HFFc6 (cell line): ENCODE measurements around the gene KCNIP1. TPM values are rescaled to one million over a fixed set of nuclear protein-coding genes. Genes with fewer than 3 reads are reported as not detected.

ENCODE experiments used
- DNase-seq: peaks from one replicate; pipeline ENCODE4 v3.0.0-alpha.2; 2018
- H3K27ac Mint-ChIP-seq: 2 replicates; pipeline ENCODE4 v1.8.0; 2020; ENCODE audit warnings: mild to moderate bottlenecking, mixed read lengths
- H3K27me3 Mint-ChIP-seq: 2 replicates; pipeline ENCODE4 v1.8.0; 2021; ENCODE audit warnings: mild to moderate bottlenecking, moderate library complexity, mixed read lengths; ENCODE audit not compliant: insufficient read depth
- H3K36me3 Mint-ChIP-seq: 2 replicates; pipeline ENCODE4 v1.8.0; 2021; ENCODE audit warnings: low read depth, mixed read lengths
- H3K4me1 Mint-ChIP-seq: 2 replicates; pipeline ENCODE4 v1.8.0; 2020; ENCODE audit warnings: low read depth, mixed read lengths
- H3K4me3 Mint-ChIP-seq: 2 replicates; pipeline ENCODE4 v1.8.0; 2020; ENCODE audit warnings: mild to moderate bottlenecking, moderate library complexity, mixed read lengths
- H3K9me3 Mint-ChIP-seq: 2 replicates; pipeline ENCODE4 v1.8.0; 2020; ENCODE audit warnings: mild to moderate bottlenecking, mixed read lengths
- total RNA-seq, 6 experiments: library from RNA; stranded (reverse); fragmentation: NEBNext Ultra II Directional; extraction: Animal tissue kit (Norgen Biotek cat#: 25700); gene quantifications; 2 replicates in 1 of 6; 3 replicates in 5 of 6; pipeline ENCODE4 v1.2.3, GENCODE V29; 2021
- TF ChIP-seq, protein P1 (sequence below): fragments of 200-600 bp; sonication (generic); IDR thresholded peaks from 2 replicates; pipeline ENCODE4 v1.5.0; 2021; ENCODE audit warnings: antibody characterized with exemption, mild to moderate bottlenecking

The KCNIP1 gene
- total RNA-seq, 6 experiments from 2014 or later: not detected

- no peak for DNase-seq
- H3K4me3 Mint-ChIP-seq: no peak overlapping the region
- peaks cover 15% of the 10 kb centered on the region for H3K27me3 Mint-ChIP-seq
- H3K9me3 Mint-ChIP-seq: peaks cover 25% of the 10 kb centered on the region
- no peak overlapping the region for H3K27ac Mint-ChIP-seq
- TF ChIP-seq, protein P1, sequence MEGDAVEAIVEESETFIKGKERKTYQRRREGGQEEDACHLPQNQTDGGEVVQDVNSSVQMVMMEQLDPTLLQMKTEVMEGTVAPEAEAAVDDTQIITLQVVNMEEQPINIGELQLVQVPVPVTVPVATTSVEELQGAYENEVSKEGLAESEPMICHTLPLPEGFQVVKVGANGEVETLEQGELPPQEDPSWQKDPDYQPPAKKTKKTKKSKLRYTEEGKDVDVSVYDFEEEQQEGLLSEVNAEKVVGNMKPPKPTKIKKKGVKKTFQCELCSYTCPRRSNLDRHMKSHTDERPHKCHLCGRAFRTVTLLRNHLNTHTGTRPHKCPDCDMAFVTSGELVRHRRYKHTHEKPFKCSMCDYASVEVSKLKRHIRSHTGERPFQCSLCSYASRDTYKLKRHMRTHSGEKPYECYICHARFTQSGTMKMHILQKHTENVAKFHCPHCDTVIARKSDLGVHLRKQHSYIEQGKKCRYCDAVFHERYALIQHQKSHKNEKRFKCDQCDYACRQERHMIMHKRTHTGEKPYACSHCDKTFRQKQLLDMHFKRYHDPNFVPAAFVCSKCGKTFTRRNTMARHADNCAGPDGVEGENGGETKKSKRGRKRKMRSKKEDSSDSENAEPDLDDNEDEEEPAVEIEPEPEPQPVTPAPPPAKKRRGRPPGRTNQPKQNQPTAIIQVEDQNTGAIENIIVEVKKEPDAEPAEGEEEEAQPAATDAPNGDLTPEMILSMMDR: no peak
- no peaks in the 10 kb centered on the region; the same call in 1 of the 2 replicates for H3K36me3 Mint-ChIP-seq
- no peaks in the 10 kb centered on the region for H3K4me1 Mint-ChIP-seq
These were observed 30.2 kb upstream of the KCNIP1 start for GRCh38 chr5:170473642-170474041.

GRCh38 chr5:170474489-170475274 lies 29.1 kb upstream of the KCNIP1 start:
- TF ChIP-seq, protein P1: no peak
- DNase-seq: no peak
- peaks cover 17% of the 10 kb centered on the region for H3K27me3 Mint-ChIP-seq
- H3K27ac Mint-ChIP-seq: no peak overlapping the region
- no peaks in the 10 kb centered on the region for H3K4me1 Mint-ChIP-seq
- no peak overlapping the region for H3K4me3 Mint-ChIP-seq
- peaks cover 20% of the 10 kb centered on the region for H3K9me3 Mint-ChIP-seq
- no peaks in the 10 kb centered on the region; the same call in 1 of the 2 replicates for H3K36me3 Mint-ChIP-seq

DNA sequence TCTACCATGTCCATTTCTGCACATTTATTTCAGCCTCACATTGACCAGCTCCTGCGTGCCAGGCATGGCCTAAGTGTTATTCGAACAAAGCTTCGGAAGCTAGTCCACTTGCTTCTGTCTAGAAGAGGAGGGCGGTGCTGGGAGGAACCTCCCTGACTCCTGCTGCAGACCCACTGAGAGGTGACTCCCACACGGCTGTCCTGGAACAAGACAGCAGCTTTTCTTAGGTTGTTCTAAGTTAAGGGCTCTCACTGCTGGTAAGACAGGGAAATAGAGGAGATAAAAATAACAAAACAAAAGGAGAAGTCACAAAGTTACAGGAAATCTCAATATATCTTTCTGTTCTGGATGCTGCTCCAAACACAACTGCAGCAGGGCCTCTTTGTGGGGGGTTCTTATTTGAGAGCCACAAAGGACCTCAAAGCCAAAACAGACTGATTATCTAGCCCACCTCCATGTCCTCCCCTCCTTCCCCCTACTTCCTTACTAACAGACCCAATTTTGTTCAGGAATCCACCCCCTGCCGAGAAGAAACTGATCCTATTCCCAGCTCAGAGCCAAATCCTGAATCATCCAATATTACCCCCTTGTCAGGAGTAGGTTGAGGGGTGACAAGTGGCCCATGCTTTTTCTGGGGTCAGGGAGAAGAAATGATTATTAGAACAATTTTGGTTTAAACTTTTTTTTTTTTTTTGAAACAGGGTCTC lies 28.4 kb upstream of the KCNIP1 start:
- Mint-ChIP-seq H3K4me1 (no peaks in the 10 kb centered on the region), H3K9me3 (peaks cover 15% of the 10 kb centered on the region), H3K4me3 (no peak overlapping the region), H3K27ac (no peak overlapping the region), H3K36me3 (no peaks in the 10 kb centered on the region; the same call in 1 of the 2 replicates), H3K27me3 (peaks cover 12% of the 10 kb centered on the region)
- DNase-seq: no peak
- TF ChIP-seq, protein P1: no peak

GRCh38 chr5:170476704-170477103 lies 27.1 kb upstream of the KCNIP1 start:
- Mint-ChIP-seq H3K4me1 (no peaks in the 10 kb centered on the region), H3K36me3 (no peaks in the 10 kb centered on the region; the same call in 1 of the 2 replicates), H3K4me3 (no peak overlapping the region), H3K27ac (no peak overlapping the region), H3K9me3 (peaks cover 14% of the 10 kb centered on the region), H3K27me3 (peaks cover 11% of the 10 kb centered on the region)
- TF ChIP-seq, protein P1: no peak
- no peak for DNase-seq

DNA sequence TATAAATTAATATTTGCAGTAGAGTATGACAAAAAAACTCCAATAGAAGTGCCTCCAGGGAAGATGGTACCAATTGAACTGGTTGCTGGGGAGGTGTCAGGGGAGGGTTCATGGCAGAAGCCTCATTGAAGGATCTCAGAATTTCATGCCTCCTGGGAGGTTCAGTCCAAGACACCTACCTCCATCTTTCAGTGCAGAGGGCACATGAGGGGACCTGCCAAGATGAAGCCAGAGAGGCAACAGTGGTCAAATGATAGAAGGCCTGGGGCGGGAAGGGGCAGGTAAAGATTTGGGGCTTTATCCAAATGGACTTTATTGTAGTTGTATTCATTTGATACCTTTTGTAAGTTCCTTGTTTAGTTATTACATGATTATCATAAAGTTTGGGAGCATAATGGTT lies 25.9 kb upstream of the KCNIP1 start:
- Mint-ChIP-seq H3K27me3 (peaks cover 11% of the 10 kb centered on the region; the same call in 1 of the 2 replicates), H3K9me3 (peaks cover 14% of the 10 kb centered on the region), H3K4me3 (no peak overlapping the region), H3K36me3 (no peaks in the 10 kb centered on the region; the same call in 1 of the 2 replicates), H3K4me1 (no peaks in the 10 kb centered on the region), H3K27ac (no peak overlapping the region)
- DNase-seq: no peak
- TF ChIP-seq, protein P1: no peak
